ENCODE results near the gene MYO1D.

DNA sequence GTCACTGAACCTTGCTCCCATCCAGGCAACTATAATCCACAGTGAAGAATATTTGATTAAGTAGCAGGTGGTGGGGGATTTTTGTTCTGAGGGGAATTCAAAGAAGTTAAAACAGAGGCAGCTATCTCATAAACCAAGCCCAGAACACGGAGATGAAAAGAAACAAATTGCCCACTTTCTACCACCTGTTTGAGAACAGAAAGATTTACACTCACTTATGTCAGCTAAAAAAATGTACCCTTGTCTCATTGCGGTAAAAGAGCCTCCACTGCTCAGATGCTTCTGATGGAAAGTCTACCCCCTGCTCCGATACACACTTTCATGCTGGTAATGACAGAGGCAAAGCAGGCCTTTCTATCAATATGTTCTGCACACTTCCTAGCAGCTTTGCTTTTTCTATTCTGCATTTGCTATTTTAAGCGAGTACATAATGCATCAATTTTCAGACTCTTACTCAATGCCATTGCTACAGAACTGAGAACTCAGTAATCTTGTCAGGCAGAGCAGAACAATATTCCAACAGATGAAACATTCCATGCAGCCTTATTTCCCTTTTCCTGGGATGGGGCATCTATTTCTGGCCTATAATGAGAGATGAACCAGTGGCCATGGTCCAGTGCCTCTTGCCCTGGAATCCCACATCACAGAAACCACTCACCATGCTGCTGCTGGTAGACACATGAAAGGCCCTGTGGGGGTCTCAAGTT, 361.1 kb downstream of the MYO1D start:
- TF ChIP-seq SUZ12 (IDR thresholded peaks at IDR 0.05) (no peak), FOXM1 (IDR thresholded peaks at IDR 0.05; ENCODE audit: borderline replicate concordance) (no peak), NFRKB (IDR thresholded peaks at IDR 0.05) (no peak), SP1 (IDR thresholded peaks at IDR 0.05) (no peak), ZNF384 (IDR thresholded peaks at IDR 0.05) (no peak), LEF1 (IDR thresholded peaks at IDR 0.05; ENCODE audit: borderline replicate concordance) (no peak), PKNOX1 (IDR thresholded peaks at IDR 0.05) (no peak), TARDBP (IDR thresholded peaks at IDR 0.05) (no peak), CTBP1 (IDR thresholded peaks at IDR 0.05; ENCODE audit: borderline replicate concordance) (no peak)
